ENCODE data around the gene ROR1.

Gene ROR1

DNA sequence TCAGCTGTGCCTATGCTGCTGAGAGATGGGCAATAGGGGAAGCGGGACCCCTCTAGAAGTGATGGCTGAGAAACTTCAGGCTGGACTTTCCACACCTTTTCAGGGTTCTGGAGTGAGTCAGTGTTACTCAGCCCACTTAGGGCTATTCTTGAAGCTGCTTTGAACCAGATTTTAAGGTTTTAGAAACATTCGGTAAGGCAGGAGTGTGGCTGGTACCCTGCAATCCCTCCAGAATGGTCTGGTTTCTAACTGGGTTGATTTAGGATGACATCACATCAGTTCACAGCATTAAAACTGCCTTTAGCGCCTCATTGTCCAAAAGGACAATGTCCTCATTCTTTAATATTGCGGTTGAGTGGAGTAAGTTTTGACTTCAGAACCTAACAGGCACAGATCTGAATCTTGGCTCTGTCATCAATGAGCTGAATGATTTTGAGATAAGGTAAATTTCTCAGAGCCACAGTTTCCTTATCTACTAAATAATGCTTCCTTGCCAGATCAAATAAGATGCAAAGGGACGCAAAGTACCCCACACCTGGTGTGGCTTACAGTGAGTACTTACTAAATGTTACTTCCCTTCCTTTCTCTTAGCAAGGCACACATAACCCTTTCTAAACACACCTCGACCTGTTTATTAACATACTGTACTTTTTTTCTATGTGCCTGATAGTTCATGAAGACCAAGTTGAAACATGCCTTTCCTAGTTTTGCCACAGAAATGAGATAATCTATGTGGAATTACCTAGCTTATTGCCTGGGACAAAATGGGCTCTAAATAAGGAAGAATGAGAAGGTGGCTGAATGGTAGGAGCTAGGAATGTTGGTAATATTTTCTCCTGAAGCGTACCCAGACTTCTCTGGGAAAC, 209.8 kb downstream of the ROR1 start:
- no peak for DNase-seq

DNA sequence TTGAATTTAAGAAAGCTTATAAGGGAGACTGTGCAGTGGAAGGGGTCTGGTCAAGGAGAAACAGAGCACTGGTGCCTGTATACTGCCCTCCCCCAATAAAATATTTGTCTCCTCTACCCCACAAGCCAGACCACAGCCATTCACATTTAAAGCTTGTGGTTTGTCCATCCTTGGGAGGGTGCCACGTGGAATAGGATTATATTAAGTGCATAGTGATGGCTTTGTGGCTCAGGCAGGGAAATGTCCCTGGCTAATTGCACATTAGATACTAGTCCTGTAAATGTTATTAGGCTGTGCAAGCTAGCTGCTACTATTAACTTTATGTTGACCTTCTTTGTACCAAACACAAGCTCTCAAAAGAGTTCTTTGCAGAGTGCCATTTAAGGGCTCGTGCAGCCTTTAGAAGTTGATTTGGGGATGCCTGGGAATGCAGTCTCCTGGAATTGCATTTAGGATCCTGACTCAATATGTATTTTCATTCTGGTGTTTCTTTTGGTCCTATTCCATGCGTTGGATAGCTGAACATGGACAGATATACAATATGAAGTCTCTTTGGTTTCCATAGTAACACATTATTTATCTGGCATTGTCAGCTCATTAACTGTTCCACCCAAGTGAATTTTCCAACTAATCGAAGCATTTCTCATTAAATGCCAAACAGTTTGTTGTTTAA, 210.6 kb downstream of the ROR1 start:
- DNase-seq: no peak

DNA sequence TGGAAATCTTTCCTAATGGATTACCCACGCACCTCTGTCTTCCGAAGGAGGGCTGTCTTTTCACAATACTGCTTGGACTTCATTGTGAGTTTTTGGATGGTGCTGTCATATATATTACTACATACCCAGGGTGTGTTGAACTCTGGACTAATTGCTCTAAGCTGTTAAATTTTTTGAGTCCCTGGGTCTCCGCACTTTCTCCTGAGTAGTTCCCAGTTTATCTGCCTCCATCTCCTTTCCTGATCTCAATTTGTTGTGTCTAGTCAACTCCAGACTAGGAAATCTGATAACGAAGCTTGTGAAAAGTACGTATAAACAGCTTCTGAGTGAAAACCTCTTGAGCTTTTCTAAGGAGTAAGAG, 211.1 kb downstream of the ROR1 start:
- DNase-seq: no peak

DNA sequence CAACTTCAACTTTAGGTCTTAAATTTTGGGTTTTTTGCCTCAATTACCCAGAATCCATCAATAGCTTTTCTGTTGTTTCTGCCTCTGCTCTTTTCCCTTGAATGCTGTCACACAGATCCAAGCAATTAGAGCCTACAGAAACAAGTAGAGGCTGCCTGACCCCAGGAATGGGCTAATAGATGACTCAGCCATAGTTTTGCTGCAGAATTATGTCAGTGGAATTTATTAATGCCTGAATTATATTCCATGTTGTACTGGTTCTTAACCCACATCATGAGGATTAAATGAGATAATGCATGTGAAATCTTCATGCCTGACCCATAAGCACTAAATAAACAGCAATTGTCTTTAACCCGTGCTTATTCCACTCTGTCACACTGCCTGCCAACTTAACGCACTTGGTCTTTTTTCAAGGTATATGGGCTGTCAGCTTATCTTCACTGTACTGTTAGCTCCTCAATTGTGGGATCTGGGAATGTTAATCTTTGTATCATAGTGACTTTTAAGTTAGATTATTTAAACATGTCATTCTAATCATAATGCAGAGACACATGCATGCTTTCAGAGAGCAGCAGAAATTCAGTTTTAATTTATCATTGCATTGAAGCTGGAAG, 213.3 kb downstream of the ROR1 start:
- DNase-seq: no peak

DNA sequence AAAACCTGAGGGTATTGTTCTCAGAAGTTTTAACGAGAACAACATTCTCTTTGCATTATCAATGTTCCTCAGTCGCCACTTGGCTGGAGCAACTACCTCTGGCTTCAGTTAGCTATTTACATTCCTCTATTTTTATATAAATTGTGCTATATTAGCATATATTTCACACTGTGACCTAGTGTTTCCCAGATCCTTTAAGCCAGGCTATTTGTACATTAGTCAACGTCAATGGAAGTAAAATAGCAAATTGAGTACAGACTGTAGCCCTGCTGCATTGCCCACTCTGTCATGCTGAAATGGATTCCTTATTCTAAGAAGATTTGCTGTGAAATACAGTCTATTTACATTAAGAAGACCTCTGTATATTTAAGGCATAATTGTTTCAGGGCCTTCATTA, 213.8 kb downstream of the ROR1 start:
- no peak for DNase-seq

DNA sequence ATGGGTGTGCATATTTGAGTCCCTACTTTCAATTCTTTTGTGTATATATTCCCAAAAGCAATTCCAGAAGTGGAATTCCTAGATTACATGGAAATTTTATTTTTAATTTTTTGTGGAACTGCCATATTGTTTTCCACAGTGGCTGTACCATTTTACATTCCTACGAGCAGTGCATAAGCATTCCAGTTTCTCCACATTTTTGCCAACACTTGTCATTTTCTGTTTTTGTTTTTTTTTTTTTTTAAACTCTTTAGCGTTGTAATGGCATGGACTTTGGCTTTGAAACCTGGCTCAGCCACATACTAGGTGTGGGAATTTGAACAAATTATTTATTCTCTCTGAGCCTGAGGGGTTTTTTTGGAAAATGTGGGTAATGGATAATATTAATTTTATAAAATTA, 215.1 kb downstream of the ROR1 start:
- DNase-seq: no peak

DNA sequence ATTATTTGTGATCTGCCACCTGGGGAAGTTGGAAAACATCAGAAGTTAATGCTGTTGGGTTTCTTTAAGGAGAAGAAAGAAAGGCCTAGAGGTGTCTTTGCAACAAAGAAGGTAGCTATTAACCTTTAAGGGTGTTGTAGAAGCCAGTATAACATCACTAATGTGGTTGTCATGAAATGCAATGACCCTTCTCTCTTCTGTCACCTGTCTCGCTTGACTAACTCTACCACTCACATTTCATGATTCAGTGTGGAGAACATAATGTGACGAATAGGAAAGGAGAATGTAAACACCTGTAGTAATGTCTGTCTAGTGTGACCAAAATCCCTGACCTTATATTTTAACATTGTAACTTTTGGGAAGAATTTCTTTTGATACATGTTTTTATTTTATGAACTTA, 217.9 kb downstream of the ROR1 start:
- no peak for DNase-seq

DNA sequence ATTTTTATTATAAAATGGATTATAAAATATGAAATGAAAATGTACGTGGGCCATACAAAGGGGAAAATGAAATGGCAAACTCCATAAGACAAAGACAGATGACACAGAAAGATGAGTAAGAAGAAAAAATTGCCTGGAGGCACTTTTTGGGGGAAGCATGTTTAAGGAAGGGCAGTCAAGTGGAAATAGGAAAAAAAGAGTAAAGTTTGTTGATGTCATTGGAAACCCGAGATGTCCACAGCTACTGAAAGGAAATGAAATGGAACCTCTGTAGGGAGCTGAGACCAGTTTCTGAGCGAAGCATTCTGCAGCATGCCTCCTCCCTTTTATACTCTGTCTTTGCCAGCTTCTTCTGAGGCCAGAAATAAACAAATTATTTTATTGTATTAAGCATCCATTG, 226.2 kb downstream of the ROR1 start:
- DNase-seq: peak; percentile 52

DNA sequence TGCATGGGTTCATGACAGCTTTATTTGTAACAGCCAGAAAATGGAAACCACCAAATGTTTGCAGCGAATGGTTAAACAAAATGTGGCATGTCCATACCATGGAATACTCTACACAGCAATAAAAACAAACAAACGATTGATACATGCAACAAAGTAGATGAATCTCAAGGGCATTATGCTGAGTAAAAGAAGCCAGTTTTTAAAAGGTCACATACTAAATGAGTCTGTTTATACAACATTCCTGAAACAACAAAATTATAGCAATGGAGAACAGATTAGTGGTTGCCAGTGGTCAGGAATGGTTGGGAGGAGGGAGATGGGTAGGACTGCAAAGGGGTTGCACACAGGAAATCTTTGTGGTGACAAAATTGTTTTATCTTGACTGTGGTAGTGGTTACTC, 227.2 kb downstream of the ROR1 start:
- no peak for DNase-seq

DNA sequence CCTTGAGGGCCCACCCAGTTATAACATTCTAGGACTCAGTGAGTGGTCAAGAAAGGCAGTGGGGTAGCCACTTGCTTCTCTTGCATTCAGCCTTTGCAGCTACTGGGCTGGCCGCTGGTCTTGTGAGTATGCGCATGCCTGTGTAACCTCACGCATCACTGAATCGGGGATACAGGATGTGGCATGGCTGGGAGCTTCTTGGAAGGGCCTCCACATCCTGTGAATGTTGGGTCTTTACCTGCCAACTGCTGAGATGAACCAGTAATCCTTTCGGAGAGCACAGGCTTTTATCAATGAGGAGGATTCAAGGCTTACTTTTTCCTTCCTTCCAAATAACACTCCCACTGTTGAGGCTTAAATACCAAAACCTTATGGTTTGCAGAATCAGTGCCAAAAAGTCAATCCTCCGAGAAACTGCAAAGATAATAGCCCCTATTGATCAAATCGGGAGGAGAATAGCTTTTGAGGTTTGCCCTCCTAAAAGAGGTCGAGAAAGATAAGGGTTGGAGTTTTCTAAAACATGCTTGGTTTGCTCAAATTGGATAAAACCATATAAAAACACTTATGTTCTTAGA, 230.7 kb downstream of the ROR1 start:
- DNase-seq: no peak

DNA sequence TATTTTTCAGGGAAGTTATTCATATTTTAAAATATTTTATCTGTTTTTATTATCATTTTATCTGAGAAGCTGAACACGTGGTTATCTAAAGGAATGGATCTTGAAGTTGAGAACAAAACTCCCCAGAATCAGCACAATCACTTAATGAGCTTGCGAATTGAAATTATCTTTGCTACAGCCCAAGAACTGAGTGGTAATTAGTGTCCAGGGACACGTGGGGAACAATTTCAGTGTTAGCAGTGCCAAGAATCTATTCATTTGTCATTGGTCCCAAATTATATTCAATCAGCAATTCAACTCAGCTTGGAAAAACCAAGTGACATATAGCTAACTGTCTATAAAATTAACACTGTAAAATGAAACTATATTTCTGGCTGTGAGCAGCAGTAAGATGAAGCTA, 232.0 kb downstream of the ROR1 start:
- no peak for DNase-seq

DNA sequence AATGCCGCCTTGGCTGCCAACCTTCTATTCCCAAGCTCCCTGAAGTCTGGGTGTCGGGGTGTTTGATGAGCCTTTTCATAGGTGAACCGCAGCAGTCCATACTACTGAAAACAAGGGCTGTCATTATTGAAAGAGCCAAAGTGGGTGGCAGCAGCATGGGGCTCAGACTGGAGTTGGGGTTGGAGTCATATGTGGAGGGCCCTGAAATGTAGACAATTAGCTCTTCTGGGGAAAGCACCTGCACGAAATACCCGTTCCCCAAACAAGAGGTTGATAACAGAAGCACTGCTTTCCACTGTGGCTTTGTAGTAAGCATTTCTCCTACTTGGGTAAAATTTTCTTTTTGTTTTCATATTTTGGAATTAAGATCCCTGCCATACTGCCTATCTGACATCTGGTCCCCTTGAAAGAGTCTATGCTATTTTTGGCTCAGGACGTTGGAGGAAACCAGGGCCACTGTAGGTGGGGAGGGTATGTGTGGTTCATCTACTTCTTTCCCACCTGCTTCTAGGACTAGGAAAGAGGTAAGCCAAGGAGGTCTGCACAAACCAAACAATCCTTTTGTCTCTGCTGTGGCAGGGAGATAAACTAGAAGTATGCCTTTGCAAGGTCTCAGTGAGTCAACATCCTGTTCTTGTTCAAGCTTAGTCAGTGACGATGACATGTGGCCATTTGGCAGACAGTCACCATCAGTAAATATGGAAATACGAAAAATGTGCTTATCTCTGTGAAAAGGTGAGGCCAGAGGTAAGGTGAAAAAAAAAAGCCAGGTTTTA, 232.6 kb downstream of the ROR1 start:
- DNase-seq: peak; percentile 41

DNA sequence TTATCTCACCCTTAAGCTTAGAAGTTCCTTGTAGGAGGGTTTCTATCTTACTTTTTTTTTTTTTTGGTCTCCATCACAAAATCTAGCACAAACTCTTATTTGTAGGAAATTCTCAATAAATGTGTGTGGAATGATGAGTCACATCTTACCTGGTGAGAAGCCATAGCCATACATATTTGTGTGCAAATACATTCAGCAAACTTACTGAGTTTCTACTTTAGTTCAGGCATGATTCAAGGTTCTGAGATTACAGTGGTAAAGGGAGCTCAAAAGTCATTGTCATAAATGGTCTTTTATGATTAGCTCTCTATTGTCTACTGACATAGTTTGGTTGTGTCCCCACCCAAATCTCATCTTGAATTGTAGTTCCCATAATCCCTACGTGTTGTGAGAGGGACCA, 236.5 kb downstream of the ROR1 start:
- no peak for DNase-seq

DNA sequence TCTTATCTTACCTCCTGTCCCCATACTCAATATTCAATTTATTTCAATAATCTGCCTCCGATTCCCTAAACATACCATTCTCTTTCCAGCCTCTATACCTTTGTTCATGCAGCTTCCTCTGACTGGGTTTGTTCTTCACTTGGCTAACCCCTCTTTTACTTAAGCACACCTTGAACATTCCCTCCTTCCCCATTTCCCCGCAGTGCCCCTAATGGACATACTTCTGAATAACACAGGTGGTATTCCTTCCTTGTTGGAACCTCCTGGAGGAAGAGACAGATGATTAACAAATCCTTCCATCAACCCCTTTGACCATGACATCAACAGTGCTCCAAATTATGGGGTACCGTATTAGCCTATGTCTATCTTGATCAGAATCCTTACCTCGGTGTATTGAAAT, 239.6 kb downstream of the ROR1 start:
- DNase-seq: no peak

DNA sequence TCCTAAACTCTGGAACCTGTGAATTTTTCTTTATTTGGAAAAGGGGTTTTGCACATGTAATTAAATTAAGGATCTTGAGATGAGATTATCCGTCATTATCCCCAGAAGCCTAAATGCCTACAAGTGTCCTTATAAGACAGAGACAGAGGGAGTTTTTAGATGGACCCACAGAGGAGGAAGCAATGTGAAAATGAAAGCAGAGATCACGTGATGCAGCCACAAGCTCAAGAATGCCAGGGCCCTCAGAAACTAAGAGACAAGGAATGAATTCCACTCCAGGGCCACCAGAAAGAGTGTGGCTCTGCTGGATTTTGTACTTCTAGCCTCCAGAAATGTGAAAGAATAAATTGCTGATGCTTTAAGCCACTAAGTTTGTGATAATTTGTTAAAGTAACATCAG, 246.0 kb downstream of the ROR1 start:
- DNase-seq: no peak

DNA sequence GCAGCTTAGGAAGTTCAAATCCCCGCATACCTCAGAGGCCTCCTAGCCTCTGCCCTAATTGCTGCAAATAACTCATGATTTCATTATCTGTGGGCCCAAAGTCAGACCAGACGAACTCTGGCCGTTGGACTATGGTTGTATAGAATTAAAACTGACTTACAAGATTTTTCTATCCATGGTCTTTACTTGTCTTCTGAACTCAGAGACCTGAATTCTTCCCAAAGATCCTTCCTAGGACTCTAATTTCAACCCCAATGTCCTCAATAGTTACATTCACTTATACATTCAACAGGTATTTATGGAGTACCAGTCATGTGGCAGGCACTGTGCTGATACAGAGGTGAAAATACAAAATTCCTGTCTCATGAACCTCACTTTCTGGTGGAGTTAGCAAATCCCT, 247.2 kb downstream of the ROR1 start:
- DNase-seq: no peak

DNA sequence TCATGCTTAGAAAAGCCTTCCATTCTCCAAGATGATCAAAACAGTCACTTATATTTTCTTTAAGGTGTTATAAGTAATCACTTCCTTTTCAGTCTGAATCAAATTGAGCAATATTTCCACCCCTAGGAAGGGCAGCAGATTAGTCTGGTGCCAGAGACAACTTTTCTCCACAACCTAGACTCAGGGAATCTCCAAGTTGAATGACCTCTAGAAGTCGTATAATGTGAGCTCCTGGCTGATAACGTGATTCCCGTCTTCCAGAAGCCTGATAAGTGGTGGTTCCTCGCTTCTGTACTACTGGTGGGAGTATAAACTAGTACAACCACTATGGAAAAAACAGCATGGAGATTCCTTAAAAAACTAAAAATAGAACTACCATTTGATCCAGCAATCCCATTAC, 251.2 kb downstream of the ROR1 start:
- DNase-seq: no peak

DNA sequence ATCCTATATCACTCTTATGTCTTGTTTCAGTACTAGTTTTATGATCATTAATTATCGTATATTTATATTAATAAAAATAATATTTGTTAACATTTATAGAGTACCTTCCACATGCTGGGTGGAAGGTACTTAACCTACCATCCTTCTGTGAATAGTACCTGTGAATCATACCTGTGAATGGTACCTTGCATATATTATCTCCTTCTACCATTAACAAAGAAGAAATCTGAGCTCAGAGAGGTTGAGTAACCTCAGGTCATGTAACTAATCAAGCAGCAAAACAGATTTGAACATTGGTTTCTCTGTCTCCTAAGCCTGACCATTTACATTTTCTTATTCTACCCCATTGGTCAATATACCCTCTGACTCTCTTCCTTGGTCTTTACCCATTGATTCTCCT, 255.2 kb downstream of the ROR1 start:
- DNase-seq: no peak

DNA sequence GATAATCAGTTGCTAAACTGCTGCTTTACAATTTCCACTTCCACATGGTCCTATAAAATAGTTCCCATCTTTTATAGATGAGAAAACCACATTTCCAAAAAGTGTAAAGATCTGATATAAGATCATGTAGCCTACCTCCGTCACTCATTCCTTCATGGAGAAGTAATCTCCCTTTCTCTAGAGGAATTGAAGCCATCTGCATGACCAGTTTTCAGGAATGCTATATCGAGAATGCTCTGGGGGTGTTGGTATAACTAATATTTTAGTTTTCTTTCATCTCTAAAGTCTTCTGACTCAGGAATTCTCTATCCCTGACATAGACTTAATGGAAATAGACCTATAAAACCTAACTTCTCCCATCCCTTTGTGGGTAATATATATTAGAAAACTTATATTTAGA, 256.6 kb downstream of the ROR1 start:
- DNase-seq: no peak

DNA sequence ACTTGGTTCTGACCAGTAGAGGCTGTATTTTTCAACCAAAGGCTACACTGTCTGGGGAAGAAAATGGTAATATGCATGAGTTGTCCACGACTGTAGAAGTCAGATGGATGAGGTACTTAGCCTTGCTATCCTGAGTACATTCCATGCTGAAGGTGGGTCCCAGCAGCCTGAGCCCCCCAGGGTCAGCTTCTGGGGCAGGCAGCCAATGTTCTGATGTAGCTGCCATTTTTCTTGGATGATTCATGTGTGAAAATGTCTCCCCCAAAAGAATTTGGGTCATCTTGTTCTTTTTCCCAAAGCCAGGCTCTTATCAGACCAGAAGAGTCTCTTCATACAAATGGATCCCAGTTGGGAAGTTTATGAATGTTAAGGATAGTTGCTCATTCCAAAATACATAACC, 257.4 kb downstream of the ROR1 start:
- no peak for DNase-seq

DNA sequence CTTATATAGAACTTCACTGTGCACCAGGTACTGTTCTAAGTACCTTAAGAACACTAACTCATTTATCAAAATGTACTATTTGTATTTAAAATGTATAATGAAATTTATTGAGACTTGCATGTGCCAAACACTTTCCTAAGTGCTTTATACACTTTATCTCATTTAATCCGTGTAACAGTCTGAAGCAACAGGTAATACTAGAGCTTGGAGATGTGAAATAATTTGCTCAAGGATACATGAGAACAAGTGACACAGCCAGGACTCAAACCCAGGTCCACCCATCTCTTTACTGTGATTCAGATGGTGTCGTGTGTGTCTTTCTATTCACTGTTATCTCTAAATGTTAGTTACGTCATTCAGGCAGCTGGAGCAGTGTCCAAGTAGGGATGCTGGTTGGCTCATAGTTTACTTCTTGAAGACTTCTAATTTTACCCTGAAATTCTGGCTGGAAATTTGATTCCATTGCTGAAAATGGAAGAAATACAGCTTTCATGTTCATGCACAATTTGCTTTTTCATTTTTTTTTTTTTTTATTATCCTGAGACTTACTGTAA, 259.9 kb downstream of the ROR1 start:
- DNase-seq: no peak

DNA sequence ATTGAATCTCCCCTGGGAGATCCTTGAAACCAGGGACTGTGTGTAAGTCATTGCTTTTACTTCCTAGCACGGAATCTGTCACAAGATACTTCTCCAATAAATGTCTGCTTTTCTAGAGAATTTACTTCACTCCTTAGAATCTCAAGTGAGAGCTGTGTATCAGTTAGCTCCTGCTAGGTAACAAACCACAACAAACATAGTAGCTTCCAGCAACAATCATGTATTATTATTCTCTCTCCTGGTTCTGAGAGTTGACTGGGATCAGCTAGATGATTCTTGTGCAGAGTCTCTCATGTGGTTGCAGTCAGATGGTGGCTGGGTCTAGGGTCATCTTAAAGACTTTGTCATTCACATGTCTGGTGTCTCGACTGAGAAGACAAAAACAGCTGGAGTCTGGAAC, 262.7 kb downstream of the ROR1 start:
- no peak for DNase-seq

DNA sequence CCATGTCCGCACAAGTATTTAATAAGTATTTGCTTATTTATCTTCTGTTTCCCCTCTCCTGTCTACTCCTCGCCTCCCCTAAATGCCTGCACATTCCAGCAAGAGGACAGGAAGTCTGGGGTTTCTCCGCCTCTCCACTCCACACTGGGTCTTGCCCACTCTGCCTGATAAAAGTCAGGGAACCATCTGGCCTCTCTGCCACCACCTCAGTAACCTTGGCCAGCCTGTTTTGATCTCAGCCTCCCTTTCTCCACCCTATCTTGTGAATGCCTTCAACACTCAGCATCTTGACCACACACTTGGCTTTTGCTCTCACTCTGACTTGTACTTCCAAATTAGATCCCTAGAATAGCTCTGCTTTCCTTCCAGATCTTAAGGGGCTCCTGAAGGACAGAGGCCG, 264.3 kb downstream of the ROR1 start:
- no peak for DNase-seq
